Measurements from ENCODE around the gene TRMT2A.
"Not testable (repeated sequence)": the region's sequence is repeated elsewhere in the genome, so short reads cannot be mapped to it uniquely, and the experiment has no call there.

TRMT2A gene

DNA sequence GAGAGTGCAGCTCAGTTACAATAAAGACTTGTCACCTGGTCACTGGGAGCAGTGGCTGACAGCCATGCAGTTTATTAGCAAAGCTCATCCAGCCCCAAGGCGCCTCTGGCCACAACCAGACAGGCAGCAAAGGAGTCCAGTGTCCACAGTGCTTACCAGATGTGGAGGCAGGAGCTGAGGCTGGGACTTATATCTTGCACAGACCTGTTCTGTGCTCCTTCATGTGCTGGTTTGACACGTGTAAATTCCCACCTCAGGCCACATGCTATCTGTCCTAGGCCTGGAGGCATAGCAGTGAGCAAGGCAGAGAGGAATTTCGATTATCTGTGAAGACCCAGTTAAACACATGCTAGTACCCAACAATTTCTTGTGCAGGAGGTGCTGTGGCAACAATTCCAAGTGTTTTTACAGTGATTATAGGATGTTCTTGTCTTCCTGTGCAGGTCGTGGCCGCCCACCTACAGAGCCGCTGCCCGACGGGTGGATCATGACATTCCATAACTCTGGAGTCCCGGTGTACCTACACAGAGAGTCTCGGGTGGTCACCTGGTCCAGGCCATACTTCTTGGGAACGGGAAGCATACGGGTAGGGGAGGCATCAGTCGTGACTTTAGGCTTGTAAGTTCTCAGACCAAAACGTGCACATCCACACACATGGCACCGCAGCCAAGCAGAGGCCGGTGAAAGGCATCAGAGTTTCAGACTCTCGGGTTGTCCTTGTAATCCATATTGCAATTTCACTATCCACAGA is 27.6 kb downstream of the TRMT2A start:
- in situ Hi-C loops (cut with HindIII; ENCODE audit: low sequenced_read_pairs) = no loop called here

GRCh38 chr22:20088263-20088648 is 28.8 kb downstream of the TRMT2A start:
- in situ Hi-C loops (cut with HindIII; ENCODE audit: low sequenced_read_pairs) = no loop called here

GRCh38 chr22:20087319-20088262 is 29.4 kb downstream of the TRMT2A start:
- in situ Hi-C loops (cut with HindIII; ENCODE audit: low sequenced_read_pairs) = no loop called here

- in situ Hi-C loops (cut with HindIII; ENCODE audit: low sequenced_read_pairs) = no loop called here
Observed at GRCh38 chr22:20086763-20087162, 30.3 kb downstream of the TRMT2A start.

DNA sequence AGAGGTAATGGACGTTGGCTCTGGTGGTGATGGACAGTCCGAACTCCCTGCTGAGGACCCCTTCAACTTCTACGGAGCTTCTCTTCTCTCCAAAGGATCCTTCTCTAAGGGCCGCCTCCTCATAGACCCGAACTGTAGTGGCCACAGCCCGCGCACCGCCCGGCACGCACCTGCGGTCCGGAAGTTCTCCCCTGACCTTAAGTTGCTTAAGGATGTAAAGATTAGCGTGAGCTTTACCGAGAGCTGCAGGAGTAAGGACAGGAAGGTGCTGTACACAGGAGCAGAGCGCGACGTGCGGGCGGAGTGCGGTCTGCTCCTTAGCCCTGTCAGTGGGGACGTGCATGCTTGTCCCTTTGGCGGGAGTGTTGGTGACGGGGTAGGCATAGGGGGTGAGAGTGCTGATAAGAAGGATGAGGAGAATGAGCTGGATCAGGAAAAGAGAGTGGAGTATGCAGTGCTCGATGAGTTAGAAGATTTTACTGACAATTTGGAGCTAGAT is 30.9 kb downstream of the TRMT2A start:
- in situ Hi-C loops (cut with HindIII; ENCODE audit: low sequenced_read_pairs) = no loop called here

DNA sequence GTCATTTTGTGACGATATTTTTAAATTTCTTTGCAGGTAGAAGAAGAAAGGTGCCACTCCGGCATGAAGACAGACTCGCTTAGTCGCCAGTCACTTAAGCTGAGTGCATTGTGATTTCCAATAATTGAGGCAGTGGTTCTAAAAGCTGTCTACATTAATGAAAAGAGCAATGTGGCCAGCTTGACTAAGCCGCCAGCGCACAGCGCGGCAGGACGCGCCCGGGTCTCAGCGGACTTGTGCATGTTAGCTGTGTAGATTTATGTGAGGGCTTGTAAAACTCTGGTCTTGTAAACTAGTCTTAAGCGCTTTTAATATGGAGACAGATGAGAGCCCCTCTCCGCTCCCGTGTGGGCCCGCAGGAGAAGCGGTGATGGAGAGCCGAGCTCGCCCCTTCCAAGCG is 31.4 kb downstream of the TRMT2A start:
- in situ Hi-C loops (cut with HindIII; ENCODE audit: low sequenced_read_pairs) = no loop called here

DNA sequence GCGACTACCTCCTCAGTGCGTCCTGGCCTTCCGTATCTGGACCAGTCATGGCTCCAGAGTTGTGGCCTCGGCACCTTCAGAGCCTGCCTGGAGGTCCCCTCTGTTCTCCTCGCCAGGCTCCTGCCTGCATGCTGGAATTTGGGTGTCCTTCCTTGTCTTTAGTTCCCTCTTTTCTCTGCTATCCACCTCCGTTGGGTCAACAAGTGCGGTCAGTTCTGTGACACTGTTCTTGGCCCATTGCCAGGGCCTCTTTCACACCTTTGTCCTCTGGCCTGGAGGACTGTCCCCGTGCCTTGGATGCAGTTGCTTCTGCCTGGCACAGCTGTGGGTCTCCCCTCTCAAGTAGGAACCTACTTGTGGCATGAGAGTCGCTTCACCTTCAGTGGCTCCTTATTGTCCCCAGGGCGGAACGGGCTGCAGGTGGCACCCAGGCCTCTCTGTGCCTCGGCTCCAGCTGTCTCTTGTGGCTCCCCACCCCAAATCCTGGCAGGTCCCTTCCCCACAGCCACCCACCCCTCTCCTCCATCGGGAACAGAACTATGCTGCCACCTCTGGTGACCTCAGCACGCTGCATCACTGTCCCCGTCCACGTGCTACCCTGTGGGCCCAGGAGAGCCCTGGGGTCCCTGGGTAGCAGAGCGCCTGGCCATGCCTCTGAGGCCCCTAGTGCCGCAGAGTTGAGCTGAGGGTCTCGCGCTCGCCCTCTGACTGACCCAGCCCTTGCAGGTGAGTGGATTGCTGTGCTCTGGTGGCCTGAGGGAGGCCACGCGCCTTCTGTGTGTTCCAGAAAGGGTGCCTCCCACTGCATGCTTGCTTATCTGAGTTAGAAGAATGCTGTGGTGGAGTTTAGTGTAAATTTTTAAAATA is 32.2 kb downstream of the TRMT2A start:
- in situ Hi-C loops (cut with HindIII; ENCODE audit: low sequenced_read_pairs) = no loop called here

- in situ Hi-C loops (cut with HindIII; ENCODE audit: low sequenced_read_pairs) = no loop called here
Observed at GRCh38 chr22:20083891-20084546, 33.0 kb downstream of the TRMT2A start.

DNA sequence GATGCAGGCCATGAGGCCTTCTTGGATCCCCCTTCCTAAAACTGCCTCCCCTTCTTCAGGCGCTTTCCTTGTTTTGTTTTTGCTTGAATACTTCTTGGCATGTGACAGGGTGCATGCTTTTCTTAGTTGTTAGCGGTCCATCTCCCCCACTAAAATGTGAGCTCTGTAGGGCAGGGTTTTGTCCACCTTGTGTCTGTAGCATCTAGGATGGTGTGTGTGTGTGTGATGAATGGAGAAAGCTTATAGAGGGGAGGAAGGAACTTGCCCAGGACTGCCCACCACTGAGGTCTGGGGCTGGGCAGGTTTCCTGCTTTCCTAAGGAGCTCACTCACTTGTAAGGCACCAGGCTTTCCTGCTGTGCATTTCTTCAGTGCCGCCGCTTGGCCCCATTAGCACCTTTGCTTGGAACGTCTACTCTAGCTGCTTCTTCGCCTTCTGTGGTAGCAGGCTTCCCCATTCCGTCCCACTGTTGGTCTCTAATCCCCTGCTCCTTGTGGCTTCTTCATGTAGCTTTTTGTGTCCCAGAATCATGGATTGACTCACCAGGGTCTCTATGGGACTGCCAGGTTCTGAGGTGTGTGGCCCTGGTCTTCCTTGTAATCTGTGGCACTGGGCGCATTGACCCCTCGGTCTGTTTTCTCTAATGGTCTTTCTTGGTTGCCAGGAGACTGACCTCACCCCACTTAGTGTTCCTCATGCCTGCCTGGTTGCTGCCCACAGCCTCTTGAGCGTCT is 33.7 kb downstream of the TRMT2A start:
- in situ Hi-C loops (cut with HindIII; ENCODE audit: low sequenced_read_pairs) = no loop called here

- in situ Hi-C loops (cut with HindIII; ENCODE audit: low sequenced_read_pairs) = no loop called here
Observed at GRCh38 chr22:20080776-20081654, 36.0 kb downstream of the TRMT2A start.

DNA sequence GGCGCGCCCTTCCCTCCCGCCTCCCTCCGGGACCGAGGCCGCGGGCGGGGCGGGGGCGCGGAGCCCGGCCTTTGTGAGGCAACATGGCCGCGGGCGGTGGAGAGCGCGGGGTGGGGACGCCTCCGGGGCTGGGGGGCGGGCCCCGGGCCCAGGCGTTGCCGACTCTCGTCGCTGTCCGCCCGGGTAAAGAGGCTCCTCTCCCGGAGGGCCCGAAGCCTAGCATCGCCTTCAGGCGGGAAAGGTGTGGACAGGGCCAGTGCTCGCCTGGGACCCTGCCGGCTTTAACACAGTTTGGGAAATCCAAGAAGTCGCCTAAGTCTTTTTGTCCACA is 36.6 kb downstream of the TRMT2A start:
- in situ Hi-C loops (cut with HindIII; ENCODE audit: low sequenced_read_pairs) = no loop called here

DNA sequence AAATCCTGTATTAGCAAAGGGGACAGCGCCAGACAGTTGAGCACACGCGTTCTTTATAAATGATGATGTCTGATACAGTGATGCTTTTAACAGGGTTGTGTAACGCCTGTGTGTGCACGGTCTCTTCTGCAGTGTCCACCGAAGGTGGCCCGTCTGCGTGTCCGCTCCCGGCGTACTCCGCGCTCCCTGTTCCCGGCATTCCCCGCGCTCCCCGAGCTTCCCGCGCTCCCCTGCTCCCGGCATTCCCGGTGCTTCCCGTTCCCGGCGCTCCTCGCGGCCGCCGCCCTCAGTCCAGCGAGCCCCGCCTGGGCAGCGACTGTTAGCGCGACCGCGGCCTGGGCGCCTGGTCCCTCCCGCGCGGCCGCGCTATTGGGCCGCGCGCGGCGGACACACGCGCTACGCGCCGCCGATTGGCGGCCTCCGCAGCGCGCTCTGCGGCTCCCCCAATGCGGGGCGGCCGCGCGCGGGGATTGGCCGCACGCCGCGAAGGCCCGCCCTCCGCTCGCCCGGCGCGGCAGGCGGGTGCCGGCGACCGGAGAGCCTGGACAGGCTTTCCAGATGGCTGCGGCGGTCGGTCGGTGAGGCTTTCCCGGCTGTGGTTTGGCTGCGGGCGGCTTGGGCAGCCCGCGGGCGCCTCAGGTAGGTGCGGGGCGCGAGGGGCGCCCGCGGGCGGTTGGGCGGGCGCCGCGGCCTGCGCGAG is 37.1 kb downstream of the TRMT2A start, which contains the start of gene DGCR8:
Gene DGCR8 (plus strand): TSS at position 497 of the 700 bp plus-strand sequence. CDS start 5,723 bp downstream, outside the sequence.
- in situ Hi-C loops (cut with HindIII; ENCODE audit: low sequenced_read_pairs) = no loop called here

GRCh38 chr22:20076627-20077172 is 40.3 kb downstream of the TRMT2A start:
- in situ Hi-C loops (cut with HindIII; ENCODE audit: low sequenced_read_pairs) = no loop called here

DNA sequence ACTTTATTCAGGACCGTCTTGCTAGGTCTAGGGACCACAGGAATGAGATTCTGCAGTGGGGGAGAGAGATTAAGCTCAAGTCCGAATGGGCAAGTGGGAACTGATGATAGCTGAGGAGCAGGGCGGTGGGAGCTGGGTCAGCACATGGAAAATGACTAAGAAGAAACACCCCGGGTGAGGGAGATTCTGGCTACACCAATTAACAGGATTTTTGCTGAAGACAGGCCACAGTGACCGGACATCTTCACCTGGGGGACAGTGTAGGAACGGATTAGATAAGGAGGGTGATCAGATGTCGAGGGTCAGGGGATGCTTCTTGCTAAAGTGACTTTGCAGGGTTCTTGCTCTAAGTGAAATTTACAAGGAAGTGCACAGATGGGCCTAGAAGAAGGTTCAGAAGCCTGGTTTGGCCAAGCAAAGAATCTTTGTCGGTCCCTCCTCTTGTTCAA is 45.5 kb downstream of the TRMT2A start:
- in situ Hi-C loops (cut with HindIII; ENCODE audit: low sequenced_read_pairs) = no loop called here

GRCh38 chr22:20069331-20070042 is 47.5 kb downstream of the TRMT2A start:
- in situ Hi-C loops (cut with HindIII; ENCODE audit: low sequenced_read_pairs) = no loop called here

- in situ Hi-C loops (cut with HindIII; ENCODE audit: low sequenced_read_pairs) = no loop called here
Observed at GRCh38 chr22:20068640-20069039, 48.4 kb downstream of the TRMT2A start.

DNA sequence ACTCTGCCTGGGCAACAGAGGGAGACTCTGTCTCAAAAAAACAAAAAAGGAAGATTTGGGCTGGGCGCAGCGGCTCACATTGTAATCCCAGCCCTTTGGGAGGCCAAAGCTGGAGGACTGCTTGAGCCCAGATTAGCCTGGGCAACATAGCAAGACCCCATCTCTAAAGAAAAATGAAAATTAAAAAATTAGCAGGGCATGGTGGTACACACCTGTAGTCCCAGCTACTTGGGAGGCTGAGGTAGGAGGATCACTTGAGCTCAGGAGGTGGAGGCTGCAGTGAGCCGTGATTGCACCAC is 49.7 kb downstream of the TRMT2A start:
- in situ Hi-C loops (cut with HindIII; ENCODE audit: low sequenced_read_pairs) = not testable (repeated sequence)

All from endothelial cell of hepatic sinusoid (primary cell).